Urothelium cell line (cell line): ENCODE measurements around the gene RSRC2.

Experiments
- DNase-seq: peaks from one replicate; pipeline ENCODE4 v3.0.0; 2011; ENCODE audit warnings: low spot score, mixed read lengths
- FAIRE-seq: peaks from 2 replicates; lab custom pipeline; 2011; peaks lifted over from hg19 to GRCh38; lab: Jason Lieb, UNC

The RSRC2 gene

GRCh38 chr12:122454250-122454721 is 72.5 kb downstream of the RSRC2 start:
- FAIRE-seq (no peak), DNase-seq (no peak)
